Activated CD8-positive, alpha-beta memory T cell treated with anti-CD3 and anti-CD28 coated beads, Interleukin-2, amount 50 U/mL, for 48 hours (primary cell): ENCODE results near the gene SORCS1.

Source experiments
- DNase-seq: peaks from one replicate; pipeline ENCODE4 v3.0.0-alpha.2; 2020

SORCS1 gene

GRCh38 chr10:106873770-106874603 is 290.5 kb downstream of the SORCS1 start:
- DNase-seq = no peak

- no peak for DNase-seq
Observed at GRCh38 chr10:106872176-106872575, 292.3 kb downstream of the SORCS1 start.

GRCh38 chr10:106866244-106866845 is 298.2 kb downstream of the SORCS1 start:
- no peak for DNase-seq

DNA sequence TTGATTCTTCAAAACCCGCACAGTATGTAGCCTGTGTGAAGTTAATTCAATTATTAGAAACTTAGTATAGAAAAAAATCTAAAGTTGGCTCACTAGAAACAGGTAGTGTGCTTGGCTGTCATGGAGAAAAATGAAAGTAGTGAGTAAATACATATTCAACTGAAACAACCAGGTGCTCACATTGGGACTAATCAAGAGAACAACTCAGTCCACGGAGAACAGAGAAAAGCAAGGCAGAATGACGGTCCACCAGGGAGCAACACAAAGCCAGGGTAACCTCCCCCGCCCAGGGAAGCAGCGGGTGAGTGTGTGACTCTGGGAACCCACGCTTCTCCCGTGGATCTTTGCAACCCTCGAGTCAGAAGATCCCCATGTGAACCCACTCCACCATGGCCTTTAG is 300.5 kb downstream of the SORCS1 start:
- DNase-seq = no peak

DNA sequence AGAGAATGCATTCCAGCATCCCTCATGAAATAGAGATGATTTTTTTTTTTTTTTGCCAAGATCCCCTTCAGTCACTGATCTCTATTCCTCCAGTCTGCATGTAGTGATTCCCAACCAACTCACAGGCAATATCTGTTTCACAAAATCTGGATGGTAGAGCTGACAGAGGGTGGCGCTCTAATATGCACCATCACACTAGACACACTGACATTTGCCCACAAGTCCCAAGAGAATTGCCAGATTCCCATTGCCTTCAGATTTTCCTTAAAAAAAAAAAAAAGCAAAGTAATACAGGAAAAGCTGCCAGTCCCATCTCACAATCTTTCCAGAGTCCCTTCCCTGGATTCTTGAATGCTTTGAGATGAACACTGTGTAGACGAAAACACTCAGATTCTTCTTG is 301.0 kb downstream of the SORCS1 start:
- DNase-seq = no peak

GRCh38 chr10:106859892-106860652 is 304.4 kb downstream of the SORCS1 start:
- DNase-seq = no peak

DNA sequence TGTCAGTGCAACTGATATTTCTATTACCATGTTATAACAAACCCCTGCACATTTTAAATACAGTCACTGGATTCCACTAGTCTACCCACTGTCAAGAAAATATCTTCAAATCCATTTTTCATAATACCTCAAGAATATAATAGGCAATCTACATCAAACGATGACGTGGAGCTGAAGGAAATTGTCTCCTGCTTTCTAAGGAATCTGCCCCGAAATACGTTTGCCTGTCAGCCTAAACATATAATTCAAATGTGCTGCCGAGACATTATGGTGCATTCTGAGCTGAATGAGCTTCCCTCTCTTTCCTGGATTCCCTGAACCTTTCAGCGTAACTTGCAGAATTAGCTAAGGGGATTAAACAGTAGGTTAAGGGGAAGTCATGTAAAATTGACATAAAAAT is 306.8 kb downstream of the SORCS1 start:
- DNase-seq = no peak

DNA sequence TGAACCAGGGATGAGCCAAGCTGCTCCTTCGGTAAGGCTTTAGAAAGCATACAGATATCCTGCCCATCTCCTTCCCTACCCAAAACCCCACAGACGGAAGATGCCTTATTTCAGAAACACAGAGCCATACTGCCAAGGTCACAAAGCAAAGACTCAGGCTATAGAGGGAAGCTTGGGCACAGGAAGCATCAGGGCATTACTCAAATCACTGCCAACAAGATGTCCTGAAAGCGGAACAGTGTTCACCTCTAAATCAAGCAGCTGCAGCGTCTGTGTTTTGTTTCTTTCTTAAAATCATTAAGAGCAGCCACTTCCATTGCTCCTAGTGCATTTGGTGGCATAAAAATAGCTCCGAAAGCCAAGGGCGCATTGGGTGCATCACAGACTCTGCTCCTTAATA is 307.3 kb downstream of the SORCS1 start:
- no peak for DNase-seq

GRCh38 chr10:106836933-106837663 is 327.4 kb downstream of the SORCS1 start:
- DNase-seq = no peak

GRCh38 chr10:106832846-106833245 is 331.7 kb downstream of the SORCS1 start:
- no peak for DNase-seq

DNA sequence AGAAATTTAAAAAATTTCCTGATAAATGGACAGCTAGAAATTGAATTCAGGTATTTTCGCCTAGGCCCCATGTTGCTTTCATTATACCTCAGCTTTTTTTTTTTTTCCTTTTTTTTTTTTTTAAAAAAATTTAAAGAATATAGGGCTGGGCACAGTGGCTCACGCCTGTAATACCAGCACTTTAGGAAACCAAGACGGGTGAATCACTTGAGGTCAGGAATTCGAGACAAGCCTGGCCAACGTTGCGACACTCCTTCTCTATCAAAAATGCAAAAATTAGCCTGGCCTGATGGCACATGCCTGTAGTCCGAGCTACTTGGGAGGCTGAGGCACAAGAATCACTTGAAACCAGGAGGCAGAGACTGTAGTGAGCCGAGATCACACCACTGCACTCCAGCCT is 334.0 kb downstream of the SORCS1 start:
- DNase-seq = no peak

GRCh38 chr10:106830006-106830405 is 334.5 kb downstream of the SORCS1 start:
- no peak for DNase-seq

DNA sequence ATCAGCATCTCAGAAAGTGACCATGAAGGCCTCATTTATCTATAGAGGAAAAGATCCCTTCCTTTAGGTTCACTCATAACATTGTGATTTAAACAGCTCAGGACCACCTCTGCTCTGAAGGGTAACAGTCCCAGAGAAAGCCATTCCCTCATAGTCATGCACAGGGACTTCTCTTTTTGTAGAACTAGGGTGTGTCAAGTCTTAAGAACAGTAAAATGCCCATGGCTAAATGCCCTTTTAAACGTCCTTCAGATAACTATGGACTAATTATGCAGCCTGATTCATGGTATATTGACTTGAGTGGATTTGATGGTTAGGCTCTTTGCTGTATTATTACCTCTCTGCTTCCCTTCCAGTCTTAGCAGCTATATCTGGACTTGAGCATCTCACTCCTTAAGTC is 337.8 kb downstream of the SORCS1 start:
- DNase-seq = no peak

DNA sequence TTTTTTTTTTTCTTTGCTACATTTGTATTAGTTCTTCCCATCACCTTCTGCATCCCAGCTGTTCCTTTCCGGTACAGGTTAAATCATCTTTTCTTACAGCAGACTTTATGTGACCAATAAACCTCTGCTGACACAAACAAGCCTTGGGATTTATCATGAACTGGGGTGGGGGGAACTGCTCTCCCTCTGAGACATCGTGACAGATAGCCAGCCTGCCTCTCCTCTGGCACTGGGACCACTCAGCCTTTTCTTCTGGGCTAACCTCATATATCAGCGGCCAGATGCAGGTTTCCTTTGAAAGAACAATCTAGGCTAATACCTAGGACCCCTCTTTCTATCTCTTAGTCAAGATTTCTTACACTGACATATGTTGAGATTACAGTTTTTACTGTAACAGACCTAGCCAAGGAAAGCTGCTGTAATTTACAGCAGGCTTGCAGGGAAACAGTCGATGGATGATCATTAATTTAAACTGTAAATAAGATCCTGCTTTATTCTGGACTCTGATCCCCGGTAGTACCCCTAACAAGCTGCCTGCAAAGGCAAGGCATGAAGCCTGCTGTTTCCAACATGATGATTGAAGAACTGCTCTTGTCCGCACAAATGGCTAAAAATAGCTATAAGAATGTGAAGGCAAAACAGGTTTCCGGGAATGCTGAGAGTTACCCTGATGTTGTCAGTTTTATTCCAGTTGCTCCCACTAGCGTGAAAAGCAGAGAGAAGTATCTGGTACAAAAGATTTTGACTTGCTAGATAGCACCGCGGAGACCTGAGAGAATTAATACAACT is 338.7 kb downstream of the SORCS1 start:
- no peak for DNase-seq

GRCh38 chr10:106820579-106820978 is 343.9 kb downstream of the SORCS1 start:
- no peak for DNase-seq

DNA sequence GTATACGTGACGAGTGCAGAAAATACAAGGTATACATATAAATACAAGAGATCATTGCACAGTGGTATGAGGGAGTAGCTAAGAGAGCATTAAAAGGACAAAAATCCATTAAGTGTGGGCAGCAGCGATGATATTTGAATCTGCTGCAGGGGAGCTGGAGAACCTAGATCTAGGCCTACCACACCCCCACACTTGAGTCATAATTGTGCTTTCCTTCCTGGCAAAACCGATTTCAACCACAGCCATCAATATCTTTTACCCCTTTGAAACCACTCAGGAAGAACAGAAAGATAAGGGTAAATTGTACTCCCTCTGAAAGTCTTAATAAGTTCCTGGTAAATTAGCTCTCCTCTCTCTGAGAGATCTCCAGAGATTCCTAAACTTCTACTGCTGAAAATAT is 345.0 kb downstream of the SORCS1 start:
- no peak for DNase-seq

DNA sequence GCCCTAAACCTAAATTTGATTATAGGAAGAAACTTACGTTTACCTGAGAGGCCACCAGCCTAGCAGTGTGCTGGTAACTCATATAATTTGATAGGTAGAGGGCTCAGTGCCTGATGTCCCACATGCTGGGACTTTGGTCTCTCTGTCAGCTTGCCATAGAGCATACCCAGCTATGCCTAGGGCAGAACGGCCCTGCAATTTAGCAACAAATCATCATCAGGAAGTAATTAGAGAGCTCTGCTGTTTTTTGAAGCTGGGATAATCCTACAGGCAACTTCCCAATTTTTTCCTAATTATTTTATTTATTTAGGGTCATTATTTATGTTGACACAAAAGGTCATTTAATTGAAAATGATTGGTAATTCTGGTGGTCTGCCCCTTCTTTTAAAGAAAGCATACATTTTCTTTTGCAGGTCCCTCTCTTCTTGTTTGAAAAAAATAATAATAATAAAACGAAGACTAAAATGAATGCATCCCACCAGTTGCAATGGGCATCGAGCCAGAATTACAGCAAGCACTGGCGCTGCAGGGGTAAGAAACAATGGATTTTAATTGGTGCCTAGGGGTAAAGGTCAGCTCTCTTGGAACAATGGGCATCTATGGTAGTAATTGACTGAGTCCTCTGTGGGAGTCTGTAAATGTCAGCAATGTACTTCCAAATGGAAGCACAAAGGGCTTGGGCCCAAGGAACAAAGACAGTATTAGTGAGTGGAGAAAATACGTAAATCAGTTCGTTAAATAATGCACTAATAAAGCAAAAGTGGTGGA is 348.0 kb downstream of the SORCS1 start:
- DNase-seq = no peak

GRCh38 chr10:106815427-106816043 is 349.0 kb downstream of the SORCS1 start:
- DNase-seq = no peak

GRCh38 chr10:106804992-106805582 is 359.4 kb downstream of the SORCS1 start:
- DNase-seq = no peak

DNA sequence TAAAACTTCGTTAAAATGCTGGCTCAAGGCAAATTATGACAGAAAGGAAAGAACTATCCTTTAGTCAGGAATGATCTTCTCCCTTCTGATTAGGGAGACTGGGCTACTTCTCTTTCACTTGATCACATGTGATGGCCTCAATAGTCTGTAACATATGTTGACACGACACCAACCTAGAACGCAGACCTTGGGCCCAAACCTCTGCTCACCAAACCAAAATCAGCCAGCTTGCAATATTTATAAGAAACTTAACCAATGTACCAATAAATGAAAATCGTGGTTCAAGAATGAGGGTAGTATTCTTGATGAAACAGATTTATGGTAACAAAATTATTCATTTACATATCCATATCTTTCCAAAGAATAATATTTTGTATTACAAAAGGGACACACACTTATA is 361.6 kb downstream of the SORCS1 start:
- DNase-seq = no peak

DNA sequence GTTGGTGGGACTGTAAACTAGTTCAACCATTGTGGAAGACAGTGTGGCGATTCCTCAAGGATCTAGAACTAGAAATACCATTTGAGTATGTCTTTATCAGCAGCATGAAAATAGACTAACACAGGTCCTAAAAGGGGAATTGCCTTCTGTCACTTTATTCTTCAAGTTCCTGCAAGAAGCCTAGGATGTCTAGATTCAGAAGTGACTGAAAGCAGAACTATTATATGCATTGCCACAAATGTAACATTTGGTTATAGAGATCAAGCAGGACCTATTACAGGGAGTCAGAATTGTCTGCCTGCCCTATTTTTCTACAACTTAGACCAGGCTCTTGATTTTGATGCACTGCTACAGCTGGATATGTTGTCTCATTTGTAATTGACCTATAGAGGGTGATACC is 364.7 kb downstream of the SORCS1 start:
- DNase-seq = no peak
